SK-MEL-5 (cell line): ENCODE data around the gene RPS27. TPM values are rescaled to one million over a fixed set of nuclear protein-coding genes. Genes with fewer than 3 reads are reported as not detected.

ENCODE experiments used
- DNase-seq: peaks from one replicate; pipeline ENCODE4 v3.0.0-alpha.2; 2016; ENCODE audit warnings: low read depth, low spot score
- in situ Hi-C: cut with HindIII; loops from 2 replicates; pipeline ENCODE4 v1.10.0; 2016; ENCODE audit warnings: low sequenced_read_pairs, high pct_unique_total_duplicates, low pct_unique_long_range_greater_than_20kb
- polyA plus RNA-seq, 2 experiments: library from polyadenylated mRNA; depleted of rRNA; stranded (reverse); fragments of >200 nt; gene quantifications; 2 replicates each; pipeline ENCODE4 v1.2.3, GENCODE V29; 2015
- total RNA-seq: library from RNA; depleted of rRNA; stranded (reverse); fragments of >200 nt; shearing (Covaris generic); gene quantifications from 2 replicates; pipeline ENCODE4 v1.2.3, GENCODE V29; 2014; rRNA removed

RPS27 gene
- total RNA-seq: 5,494 and 5,700 TPM in 2 replicates
- polyA plus RNA-seq (2015; cell fraction: cytosol; rRNA removed): 3,275 and 4,453 TPM in 2 replicates
- polyA plus RNA-seq (2015; cell fraction: nucleus; rRNA removed): 751 and 879 TPM in 2 replicates

DNA sequence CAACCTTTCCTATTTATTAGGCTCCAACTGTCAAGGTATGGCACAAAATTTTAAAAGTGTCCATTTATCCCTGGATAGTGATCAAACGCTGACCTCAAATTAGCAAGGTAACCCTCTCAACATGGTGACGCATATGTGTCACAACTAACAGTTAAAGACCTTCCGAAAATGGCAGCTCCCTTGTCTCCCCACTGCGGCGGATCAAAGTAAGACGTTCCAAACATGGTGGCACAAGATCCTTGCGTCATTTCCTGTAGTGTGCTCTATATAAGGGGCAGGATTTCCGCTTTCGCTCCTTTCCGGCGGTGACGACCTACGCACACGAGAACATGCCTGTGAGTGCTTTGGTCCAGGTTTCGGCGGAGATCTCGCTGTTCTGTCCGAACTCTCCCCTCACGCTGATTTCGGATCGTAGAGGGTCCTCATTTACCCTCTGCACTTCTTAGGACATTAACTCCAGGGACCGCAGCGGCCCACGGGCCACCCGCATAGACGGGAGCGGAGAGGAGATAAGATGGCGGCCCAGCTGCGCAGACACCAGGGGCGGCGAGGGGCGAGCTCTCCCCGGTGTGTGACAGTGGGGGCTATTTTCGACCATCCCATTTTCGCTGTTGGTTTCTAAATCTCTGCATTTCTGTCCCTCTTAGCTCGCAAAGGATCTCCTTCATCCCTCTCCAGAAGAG is at the start of gene RPS27:
TSS of gene RPS27 (plus strand) at position 295 of the 683 bp plus-strand sequence. CDS start at position 330, 35 bp downstream.
- DNase-seq: peak; percentile 100
- in situ Hi-C loops: loop anchor here (25.0 kb wide), 1 partner anchor 178 kb away; no protein-coding TSS in a partner anchor

- in situ Hi-C loops: no loop called here
- no peak for DNase-seq
Measured at GRCh38 chr1:153941826-153942725, 48.5 kb upstream of the RPS27 start.

- in situ Hi-C loops: no loop called here
Measured at GRCh38 chr1:153942766-153943549, 47.6 kb upstream of the RPS27 start.

DNA sequence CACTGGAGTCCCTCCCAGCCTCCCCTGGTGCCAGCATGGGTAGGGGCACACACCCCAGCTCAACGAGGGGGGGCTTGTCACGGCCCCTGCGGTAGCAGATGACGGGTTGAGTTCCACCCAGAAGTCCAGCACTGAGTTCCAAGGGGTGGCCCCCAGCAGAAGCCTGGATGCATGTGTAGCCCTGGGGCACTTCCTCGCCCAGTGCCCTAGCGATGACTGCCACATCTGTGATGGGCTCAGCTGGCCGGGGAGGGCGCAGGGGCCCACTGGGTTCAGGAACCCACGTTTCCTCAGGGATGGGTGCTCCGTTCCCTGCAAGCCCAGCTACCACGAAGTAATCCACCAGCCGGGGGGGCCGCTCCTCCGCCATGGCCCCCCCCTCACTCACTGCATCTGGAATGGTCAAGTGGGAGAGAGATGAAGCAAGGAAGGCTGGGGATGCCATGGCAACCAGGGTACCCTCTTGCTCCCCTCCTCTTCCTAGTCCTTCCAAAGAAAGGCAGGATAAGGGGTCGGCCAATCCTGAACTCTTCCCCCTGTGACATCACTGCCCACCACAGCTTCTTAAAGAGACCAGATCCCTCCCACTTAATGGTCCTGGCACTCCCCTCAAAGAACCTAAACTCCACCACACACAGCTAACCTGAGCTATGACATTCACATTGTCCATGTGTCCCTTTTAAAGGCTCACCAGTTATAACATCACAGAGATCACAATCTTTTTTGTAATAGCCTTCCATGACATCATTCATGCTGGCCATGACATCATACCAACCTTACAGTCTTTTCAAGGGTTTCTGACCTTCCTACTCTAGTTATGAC is 46.3 kb upstream of the RPS27 start:
- no peak for DNase-seq
- in situ Hi-C loops: no loop called here

More at GRCh38 chr1:153942766-153943549, 47.6 kb upstream of the RPS27 start:
- no peak for DNase-seq

DNA sequence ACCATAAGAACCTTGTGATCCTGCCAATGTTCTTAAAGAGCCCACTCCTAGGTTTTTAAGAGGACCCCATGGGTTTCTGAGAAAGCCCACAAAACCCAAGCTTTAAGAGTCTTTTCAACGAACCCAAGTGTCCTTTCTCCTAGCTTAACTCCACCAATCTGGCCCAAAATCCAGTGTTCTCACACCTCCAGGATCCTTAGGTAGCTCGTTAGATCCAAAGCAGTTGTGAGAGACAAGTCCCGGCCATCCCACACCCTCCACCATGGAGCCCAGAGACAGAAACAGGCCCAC is 45.8 kb upstream of the RPS27 start:
- in situ Hi-C loops: no loop called here
- DNase-seq: no peak

DNA sequence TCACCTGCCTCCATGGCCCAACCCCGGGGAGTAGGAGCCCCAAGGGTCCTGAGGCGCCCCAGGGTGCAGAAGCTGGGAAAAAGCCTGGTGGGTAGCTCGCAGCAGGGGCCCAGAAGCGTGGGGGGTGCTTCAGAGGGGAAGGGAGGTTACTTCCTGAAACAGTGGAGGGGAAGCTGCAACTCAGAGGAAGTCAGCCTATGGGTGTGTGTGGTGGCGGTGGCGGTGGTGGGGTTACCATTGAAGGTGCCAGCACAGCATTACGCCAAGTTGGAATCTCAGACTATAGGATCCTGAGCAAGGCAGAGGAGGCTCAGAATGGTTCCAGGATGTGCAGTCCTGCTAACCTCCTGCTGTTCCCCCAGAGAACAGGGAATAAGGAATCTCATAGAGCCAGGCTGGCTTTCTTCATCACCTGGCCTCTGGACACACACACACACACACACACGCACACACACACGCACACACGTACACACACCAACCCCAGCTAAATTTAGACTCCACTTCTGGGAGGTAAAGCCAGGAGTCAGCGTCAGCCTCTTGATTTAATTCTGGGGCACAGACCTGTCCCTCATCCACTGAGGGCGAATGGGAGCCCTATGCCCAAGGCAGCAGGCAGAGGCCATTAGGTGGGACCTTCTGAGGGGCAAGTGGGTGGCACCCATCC is 45.3 kb upstream of the RPS27 start:
- in situ Hi-C loops: no loop called here
- DNase-seq: peak; percentile 31

- peak; percentile 81 for DNase-seq
- in situ Hi-C loops: no loop called here
Measured at GRCh38 chr1:153945795-153946621, 44.6 kb upstream of the RPS27 start.

DNA sequence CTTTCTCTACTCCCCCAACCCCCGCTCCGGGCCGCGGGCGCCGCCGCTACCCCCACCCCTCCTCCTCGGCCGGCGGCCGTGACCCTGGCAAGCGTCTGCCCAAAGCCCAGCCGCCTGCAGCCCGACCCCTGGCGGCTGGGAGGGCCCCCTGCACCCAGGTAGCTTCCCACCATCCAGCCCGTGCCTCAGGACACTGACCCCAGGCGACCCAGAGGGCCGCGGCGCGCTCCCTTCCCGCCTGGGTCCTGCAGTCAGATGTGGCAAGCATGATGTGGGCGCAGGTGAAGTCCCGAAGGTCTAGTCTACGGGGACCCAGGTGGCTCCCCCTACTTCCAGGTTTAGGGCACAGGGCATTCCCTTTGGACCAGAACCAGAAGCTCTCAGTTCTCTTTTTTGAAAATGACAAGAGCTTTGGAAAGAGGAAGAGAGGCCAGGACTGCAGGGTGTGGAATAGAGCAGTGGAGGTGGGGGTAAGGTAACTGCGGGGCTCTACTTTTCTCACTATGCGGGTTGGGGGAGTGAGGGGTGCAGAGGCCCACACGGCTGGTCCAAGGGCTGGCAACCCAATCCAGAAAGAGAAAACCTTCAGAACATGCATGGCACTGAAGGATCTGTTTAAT is 43.8 kb upstream of the RPS27 start, which contains the start of gene DENND4B:
TSS of gene DENND4B (minus strand) at position 97 of the 620 bp plus-strand sequence. CDS start 2,344 bp downstream, outside the sequence.
- DNase-seq: peak; percentile 87
- in situ Hi-C loops: no loop called here

GRCh38 chr1:153951183-153951582 is 39.4 kb upstream of the RPS27 start:
- in situ Hi-C loops: no loop called here
- no peak for DNase-seq

DNA sequence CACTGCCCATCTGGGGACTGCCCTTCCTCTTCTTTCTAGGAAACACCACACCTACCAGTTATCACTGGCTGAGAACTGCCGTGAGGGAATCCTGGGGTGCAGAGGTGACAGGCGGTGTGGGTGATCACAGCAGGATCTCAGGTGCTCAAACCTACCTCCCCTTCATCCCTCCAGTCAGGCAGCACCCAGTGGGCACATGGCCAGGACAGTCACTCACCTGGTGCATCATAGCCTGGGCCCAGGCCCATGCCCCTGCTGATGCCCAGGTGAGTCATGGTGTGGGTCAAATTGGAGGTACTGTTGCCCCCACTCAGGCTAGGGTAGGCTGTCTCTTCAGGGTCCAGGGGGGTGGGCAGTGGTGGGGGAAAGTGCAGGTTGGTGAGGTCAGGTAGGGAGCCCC is 38.8 kb upstream of the RPS27 start:
- in situ Hi-C loops: no loop called here
- no peak for DNase-seq

- in situ Hi-C loops: no loop called here
- DNase-seq: no peak
Measured at GRCh38 chr1:153953859-153954365, 36.6 kb upstream of the RPS27 start.

DNA sequence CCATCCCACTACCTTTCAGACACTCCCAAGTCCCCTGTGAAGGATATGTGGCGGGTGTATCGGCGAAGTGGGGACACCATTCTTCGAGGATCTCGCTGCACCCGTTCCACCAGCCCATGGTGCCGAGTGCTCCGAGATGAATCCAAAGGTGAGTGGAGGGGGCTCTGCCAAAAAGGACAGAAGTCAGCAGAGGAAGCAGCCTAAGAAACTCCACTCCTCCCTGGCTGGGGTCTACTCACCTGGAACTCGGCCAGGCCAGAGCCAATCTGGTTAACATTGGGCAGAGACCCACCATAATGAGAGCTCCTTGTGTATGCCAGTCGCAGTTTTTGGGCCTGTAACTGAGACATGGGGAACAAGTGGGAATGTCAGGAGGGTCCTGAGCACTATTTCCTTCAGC is 35.7 kb upstream of the RPS27 start:
- DNase-seq: no peak
- in situ Hi-C loops: no loop called here

- in situ Hi-C loops: no loop called here
Measured at GRCh38 chr1:153956997-153957715, 33.4 kb upstream of the RPS27 start.

GRCh38 chr1:153957744-153958110 is 32.8 kb upstream of the RPS27 start:
- in situ Hi-C loops: no loop called here
- DNase-seq: no peak

More at GRCh38 chr1:153956997-153957715, 33.4 kb upstream of the RPS27 start:
- DNase-seq: no peak
